GM19452 (cell line): ENCODE measurements around the gene SHROOM2.

ENCODE experiments used
- ATAC-seq: cut with Tn5 transposase; IDR thresholded peaks from one replicate; pipeline ENCODE4 v1.9.1; 2021; ENCODE audit not compliant: unreplicated experiment

The SHROOM2 gene

GRCh38 chrX:9862525-9862924 is 76.3 kb downstream of the SHROOM2 start:
- no peak for ATAC-seq

DNA sequence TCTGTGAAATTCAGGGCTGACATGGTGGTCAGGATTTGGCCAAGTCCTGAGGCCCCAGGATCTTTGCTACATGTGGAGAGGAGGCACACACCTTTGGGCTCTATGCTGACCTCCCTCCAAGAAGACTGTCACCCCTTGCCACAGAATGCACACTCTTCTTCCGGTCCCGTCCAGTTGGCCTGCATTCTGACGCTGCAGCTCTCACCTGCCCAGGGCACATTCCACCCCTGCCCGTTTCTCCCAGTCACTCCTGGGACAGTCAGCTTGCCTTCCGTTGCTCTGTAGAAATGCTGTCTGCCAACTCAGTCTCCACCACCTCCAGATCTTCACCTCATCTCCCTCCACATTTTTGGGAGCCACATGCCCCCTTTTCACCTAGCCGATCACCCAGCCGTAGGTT is 76.7 kb downstream of the SHROOM2 start:
- no peak for ATAC-seq

- ATAC-seq: no peak
Measured at GRCh38 chrX:9864011-9864410, 77.8 kb downstream of the SHROOM2 start.

DNA sequence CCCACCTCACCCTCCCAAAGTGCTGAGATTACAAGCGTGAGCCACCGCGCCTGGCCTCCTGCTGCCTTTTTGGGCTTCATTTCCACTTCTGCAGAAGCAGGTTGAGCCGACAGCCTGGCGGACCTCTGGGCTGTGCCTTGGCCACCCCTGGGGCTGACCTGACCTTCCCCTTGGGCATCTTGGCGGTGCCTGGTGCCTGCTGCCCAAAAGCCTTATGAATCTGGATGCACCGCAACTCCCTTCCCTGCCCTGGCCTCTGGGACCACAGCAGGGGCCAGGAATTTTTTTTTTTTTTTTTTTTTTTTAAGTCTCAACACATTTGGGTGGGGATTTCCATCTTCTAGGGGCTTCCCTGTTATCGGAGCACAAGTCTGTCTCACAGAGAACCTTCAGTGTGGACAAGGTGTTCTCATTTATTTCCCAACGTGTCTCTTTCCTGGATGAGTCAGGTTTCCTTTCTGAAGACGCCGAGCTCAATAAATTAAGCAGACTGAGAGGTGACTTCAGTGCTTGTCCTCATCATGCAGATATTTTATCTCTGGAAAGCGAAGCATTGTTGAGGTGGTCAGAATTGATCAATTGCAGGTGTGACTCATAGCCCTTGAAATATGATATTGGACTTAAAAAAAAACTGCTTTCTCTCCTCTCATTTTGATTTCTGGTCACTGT is 79.7 kb downstream of the SHROOM2 start:
- ATAC-seq: no peak

GRCh38 chrX:9866633-9867032 is 80.4 kb downstream of the SHROOM2 start:
- no peak for ATAC-seq

GRCh38 chrX:9867226-9867625 is 81.0 kb downstream of the SHROOM2 start:
- no peak for ATAC-seq

GRCh38 chrX:9867753-9868152 is 81.5 kb downstream of the SHROOM2 start:
- no peak for ATAC-seq

- ATAC-seq: no peak
Measured at GRCh38 chrX:9871701-9872268, 85.6 kb downstream of the SHROOM2 start.

DNA sequence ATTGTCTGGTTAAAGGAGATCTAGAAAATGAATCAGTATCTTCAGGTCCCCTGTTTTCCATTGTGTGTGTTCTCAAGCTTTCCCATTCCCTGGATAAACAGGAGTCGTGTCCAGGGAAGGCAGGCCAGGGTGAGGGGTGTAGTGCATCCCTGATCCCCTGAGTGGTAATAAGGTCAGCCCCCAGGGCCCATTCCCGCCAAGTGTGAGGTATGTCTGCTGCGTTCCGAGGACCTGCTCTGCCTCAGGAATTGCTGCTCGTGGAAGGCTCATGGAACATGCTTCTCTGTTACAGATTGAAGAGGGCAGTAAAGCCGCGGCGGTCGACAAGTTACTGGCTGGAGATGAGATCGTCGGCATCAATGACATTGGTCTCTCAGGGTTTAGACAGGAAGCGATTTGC is 87.1 kb downstream of the SHROOM2 start:
- ATAC-seq: no peak

GRCh38 chrX:9873952-9874351 is 87.7 kb downstream of the SHROOM2 start:
- peak; percentile 78 for ATAC-seq

- no peak for ATAC-seq
Measured at GRCh38 chrX:9874483-9874882, 88.3 kb downstream of the SHROOM2 start.

DNA sequence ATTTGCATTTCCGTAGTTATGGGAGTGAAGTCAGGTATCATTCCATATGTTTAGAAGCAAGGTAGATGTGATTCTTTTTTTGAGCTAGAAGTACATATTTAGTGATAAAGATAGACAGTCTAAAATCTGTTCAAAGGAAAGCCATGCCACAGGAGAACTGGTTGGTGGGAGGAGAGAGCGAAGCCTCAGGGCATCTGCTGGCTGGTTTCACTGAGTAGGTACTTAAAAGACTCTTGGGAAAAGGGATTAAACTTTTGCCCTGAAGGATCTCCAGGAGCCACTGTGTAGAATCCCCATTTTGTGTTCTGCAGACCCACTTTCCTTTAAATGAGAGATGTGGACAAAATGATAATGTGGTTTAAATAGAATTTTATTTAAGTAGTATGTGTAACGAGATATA is 89.6 kb downstream of the SHROOM2 start:
- ATAC-seq: no peak

DNA sequence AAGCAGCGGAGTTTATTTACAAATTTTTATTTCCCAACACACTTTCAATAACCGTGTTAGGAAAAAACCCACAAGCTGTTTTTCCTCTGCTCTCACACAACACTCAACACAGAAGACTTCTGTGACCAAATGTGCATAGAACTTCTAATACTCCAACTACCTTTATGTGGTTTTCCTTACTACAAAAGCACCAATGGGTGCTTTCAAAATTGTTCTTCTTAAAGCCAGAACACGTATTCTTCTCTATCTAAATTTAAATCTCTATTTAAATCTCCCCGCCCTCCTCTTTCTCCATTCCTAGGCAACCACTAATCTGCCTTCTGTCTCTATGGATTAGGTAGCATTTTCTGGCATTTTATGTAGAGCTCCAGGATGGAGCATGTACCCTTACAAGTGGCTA is 90.0 kb downstream of the SHROOM2 start:
- no peak for ATAC-seq

- ATAC-seq: no peak
Measured at GRCh38 chrX:9878146-9878820, 92.1 kb downstream of the SHROOM2 start.

- ATAC-seq: no peak
Measured at GRCh38 chrX:9880237-9880636, 94.0 kb downstream of the SHROOM2 start.

- ATAC-seq: no peak
Measured at GRCh38 chrX:9880870-9881269, 94.6 kb downstream of the SHROOM2 start.

GRCh38 chrX:9882669-9883446 is 96.6 kb downstream of the SHROOM2 start:
- no peak for ATAC-seq

DNA sequence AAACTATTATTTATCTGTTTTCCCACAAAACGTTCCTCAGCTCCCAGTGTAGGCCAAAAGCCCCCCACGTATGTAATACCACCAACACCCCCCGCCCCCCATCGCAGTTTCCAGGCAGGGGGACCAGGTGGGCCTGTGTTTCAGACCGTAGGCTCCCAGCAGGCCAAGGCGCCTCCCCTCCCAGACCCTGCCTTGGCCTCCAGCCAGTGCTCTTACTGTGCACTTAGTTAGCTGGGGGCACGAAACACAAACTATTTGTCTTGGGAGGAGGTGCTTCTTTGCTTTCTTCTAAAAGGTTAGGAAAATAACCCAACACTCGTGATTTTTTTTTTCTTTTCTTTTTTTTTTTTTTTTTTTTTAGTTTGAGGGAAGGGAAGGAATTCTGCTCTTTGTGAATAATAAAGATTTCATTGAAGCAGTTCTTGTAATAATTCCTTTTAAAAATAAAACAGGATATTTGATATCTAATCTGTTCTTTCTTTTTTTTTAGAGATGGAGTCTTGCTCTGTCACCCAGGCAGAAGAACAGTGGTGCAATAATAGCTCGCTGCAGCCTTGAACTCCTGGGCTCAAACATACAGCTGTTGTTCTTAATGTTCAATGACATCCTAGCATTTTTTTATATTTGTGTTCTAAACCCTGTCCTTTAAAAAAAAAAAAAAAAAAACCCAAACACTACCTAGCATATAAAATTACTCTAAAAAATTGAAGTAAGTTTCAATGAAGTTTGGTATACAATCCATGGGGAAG is 98.0 kb downstream of the SHROOM2 start:
- ATAC-seq: no peak

GRCh38 chrX:9885150-9885549 is 98.9 kb downstream of the SHROOM2 start:
- ATAC-seq: peak; percentile 63

DNA sequence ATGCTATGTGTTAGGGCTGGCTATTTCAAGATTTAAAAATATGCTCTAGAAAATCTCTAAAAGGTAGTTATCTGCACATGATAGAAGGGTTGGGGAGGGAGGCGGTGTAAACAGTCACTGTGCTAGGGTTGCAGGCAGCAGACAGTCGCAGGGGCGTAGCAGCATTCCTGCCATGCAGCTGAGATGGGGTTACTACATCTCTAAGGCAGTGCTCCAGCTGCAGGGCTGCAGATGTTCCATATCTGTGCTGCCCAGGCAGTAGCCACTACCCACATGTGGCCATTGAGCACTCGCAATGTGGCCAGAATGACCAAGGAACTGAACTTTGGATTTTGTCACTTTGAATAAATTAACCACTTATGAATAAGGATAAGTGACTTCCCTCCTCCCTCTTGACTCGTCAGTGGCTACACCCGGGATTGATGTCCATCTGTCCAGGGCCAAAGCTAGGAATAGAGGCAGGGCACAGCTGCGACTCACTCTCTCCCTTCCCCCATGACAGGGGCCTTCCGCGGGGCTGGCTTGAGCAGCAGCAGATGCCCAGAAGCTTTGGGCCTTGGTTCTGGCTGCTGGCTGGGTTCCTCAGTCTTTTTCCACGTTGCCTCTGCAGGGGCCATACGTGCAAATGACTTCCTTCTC is 101.5 kb downstream of the SHROOM2 start:
- ATAC-seq: no peak
